ENCODE data around the gene PNLDC1.
A peak's percentile ranks its signal among the peaks of the same experiment; 100 is the strongest.

Gene PNLDC1

DNA sequence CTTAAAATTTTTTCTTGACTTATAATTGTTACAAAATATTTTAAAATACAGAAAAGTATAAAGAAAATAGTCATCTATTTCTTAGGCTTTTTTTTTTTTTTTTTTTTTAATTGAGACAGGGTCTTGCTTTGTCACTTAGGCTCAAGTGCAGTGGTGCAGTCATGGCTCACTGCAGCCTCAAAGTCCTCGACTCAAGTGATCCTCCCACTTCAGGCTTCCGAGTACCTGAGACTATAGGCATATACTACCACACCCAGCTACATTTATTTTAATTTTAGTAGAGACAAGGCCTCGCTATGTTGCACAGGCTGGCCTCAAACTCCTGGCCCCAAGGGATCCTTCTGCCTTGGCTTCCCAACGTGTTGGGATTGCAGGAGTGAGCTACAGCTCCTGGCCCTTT is 43.6 kb upstream of the PNLDC1 start:
- no peak for TF ChIP-seq NFIC (IDR thresholded peaks at IDR 0.05)

DNA sequence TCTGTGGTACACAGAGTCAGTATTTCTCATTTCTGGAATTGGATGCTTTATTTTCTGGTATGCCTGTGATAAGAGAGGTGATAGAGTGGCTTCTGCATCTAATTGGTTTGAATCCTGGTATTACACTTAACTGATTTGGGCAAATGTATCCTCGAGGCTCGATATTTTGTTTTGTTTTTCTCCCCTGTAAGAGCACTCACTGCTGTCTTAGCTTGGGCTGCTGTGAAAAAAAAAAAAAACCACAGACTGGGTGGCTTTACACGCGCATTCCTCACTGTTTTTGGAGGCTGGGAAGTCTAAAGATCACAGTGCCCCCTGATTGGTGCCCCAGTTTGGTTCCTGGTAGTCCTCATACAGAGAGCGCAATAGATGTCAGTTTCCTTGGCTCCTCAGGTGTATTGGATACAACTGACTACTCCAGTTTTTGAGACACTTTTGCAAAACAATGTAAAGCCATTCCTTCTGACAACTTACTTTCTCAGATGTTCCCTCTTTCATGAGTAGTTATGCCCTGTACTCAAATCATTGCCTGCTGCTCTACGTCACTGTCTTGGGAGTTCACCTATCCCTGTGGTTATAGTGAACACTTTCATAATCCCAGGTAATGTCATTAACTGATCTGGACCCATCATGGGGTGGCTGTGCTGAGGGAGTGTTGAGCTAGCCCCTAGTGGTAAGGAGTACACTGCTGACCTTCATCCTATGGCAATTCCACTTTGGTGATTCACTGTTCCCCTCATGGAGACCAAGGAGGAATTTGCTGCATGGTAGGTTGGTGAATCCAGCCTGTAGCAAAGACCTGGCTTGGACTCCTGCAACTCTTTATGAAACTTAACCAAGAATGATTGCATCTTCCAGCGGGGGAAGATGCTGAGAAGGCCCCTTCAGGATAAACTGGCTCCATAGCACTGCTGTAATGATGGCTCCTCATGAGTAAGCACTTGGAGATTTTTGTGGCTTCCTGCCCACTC is 41.8 kb upstream of the PNLDC1 start:
- no peak for TF ChIP-seq CREB1 (IDR thresholded peaks at IDR 0.05; ENCODE audit: low read depth)
- TF ChIP-seq, protein P1, sequence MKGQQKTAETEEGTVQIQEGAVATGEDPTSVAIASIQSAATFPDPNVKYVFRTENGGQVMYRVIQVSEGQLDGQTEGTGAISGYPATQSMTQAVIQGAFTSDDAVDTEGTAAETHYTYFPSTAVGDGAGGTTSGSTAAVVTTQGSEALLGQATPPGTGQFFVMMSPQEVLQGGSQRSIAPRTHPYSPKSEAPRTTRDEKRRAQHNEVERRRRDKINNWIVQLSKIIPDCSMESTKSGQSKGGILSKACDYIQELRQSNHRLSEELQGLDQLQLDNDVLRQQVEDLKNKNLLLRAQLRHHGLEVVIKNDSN (IDR thresholded peaks at IDR 0.05), result no peak
- no peak for TF ChIP-seq RAD21 (IDR thresholded peaks at IDR 0.05; ENCODE audit: low read depth)
- no peak for TF ChIP-seq NFIC (IDR thresholded peaks at IDR 0.05)
- TF ChIP-seq EP300 (IDR thresholded peaks at IDR 0.05; ENCODE audit: borderline replicate concordance), result no peak

DNA sequence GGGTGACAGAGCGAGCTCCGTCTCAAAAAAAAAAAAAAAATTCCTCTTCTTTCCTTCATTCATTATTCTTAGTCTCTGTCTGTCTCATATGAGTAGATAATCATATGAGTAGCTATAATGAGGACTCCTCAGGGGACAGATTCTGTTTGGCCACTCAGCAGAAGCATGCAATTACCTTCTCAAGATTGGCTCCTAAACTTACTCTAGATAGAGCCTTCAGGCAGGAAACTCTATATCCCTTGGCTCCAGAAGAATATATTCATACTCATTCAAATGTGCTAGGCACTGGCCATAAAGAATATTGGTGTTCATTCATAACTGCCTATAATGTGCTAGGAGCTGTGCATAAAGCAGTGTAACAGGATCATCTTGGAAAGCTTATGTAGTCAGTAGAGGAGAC is 40.4 kb upstream of the PNLDC1 start:
- TF ChIP-seq, protein P2, sequence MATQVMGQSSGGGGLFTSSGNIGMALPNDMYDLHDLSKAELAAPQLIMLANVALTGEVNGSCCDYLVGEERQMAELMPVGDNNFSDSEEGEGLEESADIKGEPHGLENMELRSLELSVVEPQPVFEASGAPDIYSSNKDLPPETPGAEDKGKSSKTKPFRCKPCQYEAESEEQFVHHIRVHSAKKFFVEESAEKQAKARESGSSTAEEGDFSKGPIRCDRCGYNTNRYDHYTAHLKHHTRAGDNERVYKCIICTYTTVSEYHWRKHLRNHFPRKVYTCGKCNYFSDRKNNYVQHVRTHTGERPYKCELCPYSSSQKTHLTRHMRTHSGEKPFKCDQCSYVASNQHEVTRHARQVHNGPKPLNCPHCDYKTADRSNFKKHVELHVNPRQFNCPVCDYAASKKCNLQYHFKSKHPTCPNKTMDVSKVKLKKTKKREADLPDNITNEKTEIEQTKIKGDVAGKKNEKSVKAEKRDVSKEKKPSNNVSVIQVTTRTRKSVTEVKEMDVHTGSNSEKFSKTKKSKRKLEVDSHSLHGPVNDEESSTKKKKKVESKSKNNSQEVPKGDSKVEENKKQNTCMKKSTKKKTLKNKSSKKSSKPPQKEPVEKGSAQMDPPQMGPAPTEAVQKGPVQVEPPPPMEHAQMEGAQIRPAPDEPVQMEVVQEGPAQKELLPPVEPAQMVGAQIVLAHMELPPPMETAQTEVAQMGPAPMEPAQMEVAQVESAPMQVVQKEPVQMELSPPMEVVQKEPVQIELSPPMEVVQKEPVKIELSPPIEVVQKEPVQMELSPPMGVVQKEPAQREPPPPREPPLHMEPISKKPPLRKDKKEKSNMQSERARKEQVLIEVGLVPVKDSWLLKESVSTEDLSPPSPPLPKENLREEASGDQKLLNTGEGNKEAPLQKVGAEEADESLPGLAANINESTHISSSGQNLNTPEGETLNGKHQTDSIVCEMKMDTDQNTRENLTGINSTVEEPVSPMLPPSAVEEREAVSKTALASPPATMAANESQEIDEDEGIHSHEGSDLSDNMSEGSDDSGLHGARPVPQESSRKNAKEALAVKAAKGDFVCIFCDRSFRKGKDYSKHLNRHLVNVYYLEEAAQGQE (IDR thresholded peaks at IDR 0.05; ENCODE audit: low read depth), result no peak
- TF ChIP-seq EP300 (IDR thresholded peaks at IDR 0.05; ENCODE audit: borderline replicate concordance) (no peak), EGR1 (IDR thresholded peaks at IDR 0.05) (no peak), ZBTB7A (IDR thresholded peaks at IDR 0.05; ENCODE audit: low read depth) (no peak), TEAD4 (IDR thresholded peaks at IDR 0.05) (no peak), CEBPB (IDR thresholded peaks at IDR 0.05) (no peak), TAF1 (IDR thresholded peaks at IDR 0.05; ENCODE audit: low read depth) (no peak)

DNA sequence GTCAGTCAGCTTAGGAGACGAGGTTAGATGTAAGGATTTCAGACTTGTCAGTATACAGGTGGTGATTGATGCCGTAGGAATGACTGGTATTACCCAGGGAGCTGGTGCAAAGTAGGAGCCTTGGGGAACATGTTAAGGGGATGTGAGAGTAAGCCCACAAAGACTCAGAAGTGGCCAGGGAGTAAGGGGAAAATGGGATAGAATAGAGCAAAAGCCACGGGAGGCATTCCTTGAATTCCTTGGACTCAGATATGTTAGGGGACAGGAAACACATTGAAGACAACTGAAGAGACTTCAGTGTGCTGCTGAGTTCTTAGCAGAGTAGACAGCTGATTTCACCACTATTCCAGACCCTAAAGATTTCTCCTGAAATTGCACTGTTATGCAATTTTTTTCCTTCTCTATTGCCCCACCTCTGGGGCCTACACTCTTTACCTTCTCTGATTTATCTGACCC is 39.4 kb upstream of the PNLDC1 start:
- TF ChIP-seq TEAD4 (IDR thresholded peaks at IDR 0.05), result peak; percentile 83
- no peak for TF ChIP-seq NFIC (IDR thresholded peaks at IDR 0.05)

DNA sequence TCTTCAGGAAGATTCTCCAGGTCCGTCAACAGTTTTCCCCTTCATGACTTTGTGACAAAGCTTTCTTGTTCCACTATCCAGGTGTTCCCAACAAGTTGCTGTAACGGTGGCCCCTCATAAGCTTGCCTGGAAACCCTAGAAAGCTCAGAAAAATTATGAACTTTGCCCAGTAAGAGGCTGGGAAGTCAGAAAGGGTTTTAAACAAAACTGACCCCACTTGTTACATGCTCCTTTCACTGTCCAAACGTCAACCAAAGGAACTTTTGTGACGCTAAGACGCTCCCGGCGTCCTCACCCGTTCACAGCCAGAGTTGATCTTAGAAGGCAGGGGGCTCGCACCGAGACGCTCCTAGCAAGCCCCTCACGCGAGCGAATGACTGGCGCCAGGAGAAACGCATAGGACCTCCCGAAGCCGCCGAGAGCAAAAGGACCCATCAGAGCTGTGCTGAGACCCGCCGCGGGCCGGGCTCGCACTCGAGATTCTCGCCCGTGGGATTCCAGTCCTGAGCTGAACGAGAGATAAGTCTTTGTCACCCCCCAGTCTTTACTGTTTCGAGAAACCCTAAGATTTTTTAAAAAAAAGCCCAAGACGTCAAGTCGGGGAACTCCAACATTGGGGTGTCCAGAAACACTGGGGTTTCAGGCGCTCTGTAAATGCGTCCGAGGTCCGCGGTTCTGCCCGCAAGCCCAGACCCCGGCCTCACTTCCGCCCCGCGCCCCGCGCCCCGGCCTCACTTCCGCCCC is 38.8 kb upstream of the PNLDC1 start:
- TF ChIP-seq, protein P3, sequence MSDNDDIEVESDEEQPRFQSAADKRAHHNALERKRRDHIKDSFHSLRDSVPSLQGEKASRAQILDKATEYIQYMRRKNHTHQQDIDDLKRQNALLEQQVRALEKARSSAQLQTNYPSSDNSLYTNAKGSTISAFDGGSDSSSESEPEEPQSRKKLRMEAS (IDR thresholded peaks at IDR 0.05), result no peak; the same call in 1 of the 2 replicates
- TF ChIP-seq TEAD4 (IDR thresholded peaks at IDR 0.05), result no peak
- TF ChIP-seq EGR1 (IDR thresholded peaks at IDR 0.05), result no peak
- TF ChIP-seq TCF12 (IDR thresholded peaks at IDR 0.05; ENCODE audit: low read depth), result no peak
- TF ChIP-seq CREB1 (IDR thresholded peaks at IDR 0.05; ENCODE audit: low read depth), result no peak
- no peak for TF ChIP-seq TAF1 (IDR thresholded peaks at IDR 0.05; ENCODE audit: low read depth)
- no peak for TF ChIP-seq RAD21 (IDR thresholded peaks at IDR 0.05; ENCODE audit: low read depth)
- TF ChIP-seq NFIC (IDR thresholded peaks at IDR 0.05), result no peak
- no peak for TF ChIP-seq FOXM1 (IDR thresholded peaks at IDR 0.05; ENCODE audit: borderline replicate concordance, low read depth)
- TF ChIP-seq YY1 (IDR thresholded peaks at IDR 0.05; ENCODE audit: low read depth), result no peak
- TF ChIP-seq CEBPB (IDR thresholded peaks at IDR 0.05), result no peak
- TF ChIP-seq, protein P2 (IDR thresholded peaks at IDR 0.05; ENCODE audit: low read depth), result no peak
- TF ChIP-seq EP300 (IDR thresholded peaks at IDR 0.05; ENCODE audit: borderline replicate concordance), result 0 out of 2 replicates have a peak, but pooled peaks have one; percentile 12
- TF ChIP-seq, protein P1 (IDR thresholded peaks at IDR 0.05), result no peak
- peak; percentile 61; the same call in 1 of the 2 replicates for TF ChIP-seq ZBTB7A (IDR thresholded peaks at IDR 0.05; ENCODE audit: low read depth)
